Stimulated activated CD4-positive, alpha-beta T cell treated with anti-CD3 and anti-CD28 coated beads, Interleukin-4, amount 100 ng/mL, for 24 hours (primary cell): ENCODE measurements around the gene MRPS18C.
A peak's percentile ranks its signal among the peaks of the same experiment; 100 is the strongest.
"Not testable (repeated sequence)": the region's sequence is repeated elsewhere in the genome, so short reads cannot be mapped to it uniquely, and the experiment has no call there.

ENCODE experiments used
- DNase-seq: peaks from one replicate; pipeline ENCODE4 v3.0.0-alpha.2; 2020

The MRPS18C gene

DNA sequence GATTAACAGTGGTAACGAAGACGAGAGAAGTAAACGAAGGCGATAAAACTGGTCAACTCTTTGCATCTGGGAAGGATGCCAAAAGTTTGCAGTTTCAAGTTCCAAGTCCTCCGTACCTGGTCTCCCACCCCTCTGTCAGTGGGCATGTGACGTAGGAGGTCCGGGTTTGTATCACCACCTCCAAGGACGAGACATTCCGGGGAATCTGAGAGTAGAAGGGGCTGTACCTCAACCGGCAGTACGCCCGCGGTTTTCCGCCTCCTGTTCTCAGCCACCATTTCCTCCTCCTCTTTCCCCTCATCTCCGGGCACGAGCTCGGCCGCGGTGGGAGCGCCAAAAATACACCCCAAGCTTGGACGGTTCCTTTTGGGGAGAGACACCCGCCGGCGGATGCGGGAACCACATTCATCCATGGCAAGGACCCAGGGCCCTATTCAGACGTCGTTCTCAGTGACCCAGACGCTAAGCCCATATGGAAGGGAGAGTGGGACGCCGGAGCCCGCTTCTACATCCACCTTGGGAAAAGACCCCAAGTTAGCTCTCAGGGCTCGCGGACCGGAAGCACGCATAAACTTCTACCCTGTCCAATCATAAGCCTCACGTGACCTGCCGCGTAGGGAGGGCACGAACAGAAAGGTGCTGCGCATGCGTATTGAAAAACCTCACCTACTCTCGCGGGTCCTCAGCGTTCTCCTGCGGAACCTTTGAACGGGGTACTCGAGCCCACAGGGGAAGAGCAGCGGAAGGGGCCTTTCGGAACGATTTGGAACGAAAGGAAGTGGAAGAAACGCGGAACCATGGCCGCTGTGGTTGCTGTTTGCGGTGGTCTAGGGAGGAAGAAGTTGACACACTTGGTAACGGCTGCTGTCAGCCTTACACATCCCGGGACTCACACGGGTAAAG is at the start of gene MRPS18C, which contains the start of gene HELQ:
MRPS18C (plus strand) TSS at position 778 of the 903 bp plus-strand sequence; CDS start at position 798, 20 bp downstream.
HELQ (minus strand) TSS at position 543 of the 903 bp plus-strand sequence; CDS start at position 413, 130 bp downstream.
- DNase-seq, result peak; percentile 96

DNA sequence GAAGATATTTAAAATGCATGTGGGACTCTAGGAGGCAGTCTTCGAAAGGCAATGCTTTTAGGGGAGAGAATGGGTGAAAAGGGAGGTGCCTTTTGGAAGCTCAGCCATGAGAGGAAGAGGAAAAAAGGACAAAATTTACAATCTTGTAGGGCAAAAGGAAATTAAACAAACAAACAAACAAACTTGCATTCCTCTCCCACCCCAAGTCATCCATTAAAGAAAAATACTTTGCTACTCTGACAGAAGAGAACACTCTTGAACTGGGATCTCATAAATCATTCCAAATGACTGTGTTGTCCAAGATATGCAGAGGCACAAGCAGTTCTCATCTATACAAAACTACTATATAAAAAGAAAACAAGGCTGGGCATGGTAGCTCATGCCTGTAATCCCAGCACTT is 47.0 kb upstream of the MRPS18C start:
- DNase-seq, result no peak

DNA sequence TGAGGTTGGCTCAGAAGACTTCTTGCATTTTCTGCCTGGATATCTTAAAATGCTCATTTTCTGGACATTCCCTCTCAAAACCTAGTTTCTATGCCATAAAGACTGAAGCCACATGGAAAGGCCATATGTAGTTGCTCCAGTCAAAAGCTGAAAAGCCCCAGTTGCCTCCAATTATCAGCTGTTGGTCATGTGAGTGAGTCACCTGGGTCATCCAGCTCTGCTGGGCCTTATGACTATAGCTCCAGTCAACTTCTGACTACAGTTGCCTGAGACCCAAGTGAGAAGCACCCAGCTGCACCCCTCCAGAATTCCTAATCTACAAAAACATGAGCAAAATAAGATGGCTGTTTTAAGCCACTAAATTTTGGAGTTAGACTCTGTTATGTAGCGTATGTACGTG is 42.2 kb upstream of the MRPS18C start:
- DNase-seq, result no peak

DNA sequence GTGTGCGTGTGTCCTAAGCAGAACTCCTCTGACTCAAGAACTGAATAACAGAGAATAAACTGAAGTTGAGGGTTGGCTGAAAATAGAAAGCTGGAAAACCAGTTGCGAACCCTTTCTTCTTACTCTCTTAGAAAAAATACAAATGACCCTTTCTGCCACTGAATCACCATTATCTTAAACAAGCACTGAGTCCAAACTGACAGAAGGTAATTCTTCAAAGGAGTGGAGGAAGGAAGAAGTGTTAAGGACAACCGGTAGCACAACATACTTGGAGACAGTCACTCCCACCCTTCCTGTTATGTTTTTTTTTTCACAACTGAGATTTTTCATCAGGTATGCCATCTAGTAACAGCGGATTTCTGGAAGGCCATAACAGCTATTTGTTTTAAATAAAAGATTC is 38.3 kb upstream of the MRPS18C start:
- DNase-seq, result no peak

DNA sequence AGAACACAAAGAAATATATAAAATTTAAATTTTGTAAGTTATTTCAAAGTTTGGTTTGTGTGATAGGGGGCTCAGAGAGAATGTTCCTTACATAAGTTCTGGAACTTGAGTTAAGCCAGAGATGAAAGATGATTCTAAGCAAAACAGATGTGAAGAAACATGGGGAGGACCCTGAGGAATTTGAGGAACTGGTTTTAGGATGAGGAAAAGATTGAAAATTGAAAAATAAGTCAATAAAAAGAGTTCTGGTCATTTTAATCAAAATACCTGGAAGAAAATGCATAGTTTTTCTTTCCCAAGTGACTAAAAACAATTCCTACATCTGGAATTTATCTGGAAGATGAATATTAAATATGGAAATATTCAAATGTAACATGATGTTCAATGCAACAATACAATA is 37.6 kb upstream of the MRPS18C start:
- DNase-seq, result no peak

DNA sequence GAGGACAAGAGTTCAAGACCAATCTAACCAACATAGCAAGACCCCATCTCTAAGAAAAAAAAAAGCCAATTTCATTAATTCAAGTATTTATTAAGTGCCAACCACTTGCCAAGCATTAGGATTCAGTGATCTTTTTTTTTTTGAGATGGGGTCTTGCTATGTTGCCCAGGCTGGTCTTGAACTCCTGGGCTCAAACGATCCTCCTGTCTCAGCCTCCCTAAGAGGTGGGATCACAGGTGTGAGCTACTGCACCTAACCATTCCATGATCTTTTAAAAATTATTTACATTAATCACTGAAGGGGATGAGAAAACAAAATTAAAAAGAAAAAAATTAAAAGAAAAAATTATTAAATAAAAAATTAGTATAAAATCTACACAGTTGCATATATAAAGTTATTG is 24.7 kb upstream of the MRPS18C start:
- DNase-seq, result no peak

DNA sequence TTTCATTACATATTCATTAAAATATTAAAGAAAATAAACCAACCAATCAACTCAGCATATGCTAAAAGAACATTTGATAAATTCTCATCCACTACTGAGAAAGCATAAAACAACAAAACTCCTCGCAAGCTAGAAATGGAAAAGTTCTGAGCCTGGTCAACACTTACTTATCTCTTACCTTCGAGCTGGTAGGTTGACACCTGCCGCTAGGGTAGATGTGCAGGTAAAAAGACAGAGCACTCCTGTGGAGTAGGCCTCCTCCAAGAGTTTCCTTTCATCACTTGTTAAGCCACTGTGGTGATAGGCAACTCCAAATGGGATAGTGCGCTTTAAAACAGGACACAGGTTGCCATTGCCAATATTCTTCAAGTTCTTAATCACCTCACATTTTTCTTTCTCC is 19.2 kb upstream of the MRPS18C start:
- no peak for DNase-seq

DNA sequence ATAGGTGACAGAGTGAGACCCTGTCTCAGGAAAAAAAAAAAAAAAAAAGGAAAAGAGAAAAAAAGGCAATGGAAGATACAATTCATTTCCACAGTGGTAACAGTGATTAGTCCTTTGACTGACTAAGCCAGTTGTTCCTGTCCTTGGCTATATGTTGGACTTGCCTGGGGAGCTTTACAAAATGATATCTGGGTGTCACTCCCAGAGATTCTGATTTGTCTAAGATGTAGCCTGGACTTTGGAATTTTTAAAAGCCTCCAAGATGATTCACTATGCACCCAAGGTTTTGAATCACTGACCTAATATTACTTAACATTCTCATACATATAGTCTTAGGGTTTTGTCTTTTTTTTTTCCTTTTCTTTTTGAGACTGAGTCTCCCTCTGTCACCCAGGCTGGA is 17.1 kb upstream of the MRPS18C start:
- DNase-seq, result no peak

DNA sequence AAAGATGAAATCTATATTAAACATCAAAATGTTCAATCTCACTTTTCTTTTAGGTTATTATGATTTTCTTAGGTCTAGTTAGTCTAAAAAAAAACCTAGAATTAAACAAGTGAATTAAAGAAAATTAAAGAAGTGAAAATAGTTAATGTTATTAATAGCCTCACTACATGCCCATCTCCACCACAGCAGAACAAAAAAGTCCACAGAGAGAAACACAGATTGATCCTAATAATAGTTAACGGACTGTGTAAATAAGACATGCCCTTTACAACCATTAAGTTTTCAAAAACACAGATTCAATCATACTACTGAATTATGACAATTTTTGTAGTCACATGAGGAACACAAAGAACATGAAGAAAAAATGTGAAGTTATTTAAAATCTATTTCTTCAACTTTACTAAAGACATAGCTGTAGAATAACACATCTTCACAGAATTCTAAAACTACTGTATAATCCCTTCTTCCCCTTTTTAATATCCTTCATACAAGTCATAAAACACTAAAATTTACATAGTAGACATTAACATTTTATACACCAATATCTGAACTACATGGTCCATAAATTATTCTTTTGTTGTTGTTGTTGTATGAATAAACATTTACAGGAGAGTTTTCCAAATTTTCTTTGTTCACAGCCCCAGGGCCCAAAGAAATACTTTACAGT is 15.6 kb upstream of the MRPS18C start:
- DNase-seq, result no peak

DNA sequence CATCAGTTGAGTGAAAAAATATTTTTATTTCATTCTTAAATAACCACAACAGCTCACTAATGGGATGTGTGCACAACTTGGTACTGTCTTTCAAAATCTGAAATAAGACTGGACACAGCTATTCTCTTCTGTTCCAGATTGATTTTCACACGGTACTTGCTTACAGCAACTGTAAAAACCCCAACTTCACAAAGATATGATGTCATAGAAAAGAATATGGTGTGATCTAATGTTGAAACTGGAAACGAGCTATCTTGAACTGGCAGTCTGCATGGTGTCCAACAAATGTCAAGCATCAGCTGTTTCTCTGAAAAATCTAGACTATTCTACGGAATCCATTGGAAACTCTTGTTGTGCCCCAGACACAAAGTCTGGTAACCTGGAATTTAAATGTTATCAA is 15.0 kb upstream of the MRPS18C start:
- no peak for DNase-seq

DNA sequence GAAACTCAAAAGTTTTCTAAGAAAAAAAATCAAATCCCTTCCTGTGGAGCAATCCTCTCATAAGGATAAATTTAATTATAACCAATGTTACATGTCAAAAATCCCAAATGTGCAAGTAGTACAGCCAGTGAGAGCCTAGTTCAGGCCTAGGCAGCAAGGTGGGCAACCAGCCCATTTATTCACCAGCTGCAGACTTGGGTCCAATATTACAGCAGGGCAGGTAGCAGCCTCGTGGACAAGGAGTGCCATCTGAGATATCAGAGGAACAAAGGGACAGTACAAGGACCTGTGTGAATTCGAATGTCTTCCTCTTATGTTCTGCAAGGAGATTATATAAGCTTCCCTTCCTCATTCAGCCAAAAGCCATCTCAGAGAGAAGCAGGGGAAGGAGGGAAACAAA is 6.8 kb upstream of the MRPS18C start:
- DNase-seq, result no peak

DNA sequence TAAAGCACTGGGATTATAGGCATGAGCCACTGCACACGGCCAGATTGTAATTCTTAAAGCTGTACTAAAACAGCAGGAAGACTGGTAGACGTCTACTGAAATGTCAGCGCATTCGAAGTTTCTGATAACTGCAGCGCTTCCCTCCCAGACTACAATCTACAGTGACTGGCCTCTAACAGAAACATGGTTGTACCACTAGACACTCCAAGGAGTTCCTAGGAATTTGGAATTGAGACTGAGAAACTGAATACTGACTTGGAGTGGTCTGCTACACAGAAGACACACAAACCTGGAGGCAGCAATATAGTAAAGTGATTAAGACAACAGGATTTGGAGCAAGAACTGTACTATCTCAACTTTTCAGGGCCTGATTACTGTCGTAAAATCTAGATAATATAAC is 1.2 kb upstream of the MRPS18C start:
- DNase-seq, result no peak

DNA sequence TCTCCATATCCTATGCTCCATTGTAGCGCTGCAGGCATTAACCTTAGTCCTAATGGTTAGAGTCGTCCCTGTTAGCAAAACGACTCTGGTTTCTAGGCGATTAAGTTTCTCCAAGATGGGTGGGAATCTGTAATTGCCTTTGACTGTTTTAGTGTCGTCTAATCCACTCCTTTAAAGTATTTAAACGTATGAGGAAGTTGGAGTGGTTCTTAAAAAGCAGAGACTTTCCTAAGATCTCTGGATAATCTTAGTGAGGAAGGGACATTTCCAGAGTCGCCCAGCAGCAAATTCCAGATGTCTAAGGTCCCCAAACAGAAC is 285 bp downstream of the MRPS18C start:
- no peak for DNase-seq

DNA sequence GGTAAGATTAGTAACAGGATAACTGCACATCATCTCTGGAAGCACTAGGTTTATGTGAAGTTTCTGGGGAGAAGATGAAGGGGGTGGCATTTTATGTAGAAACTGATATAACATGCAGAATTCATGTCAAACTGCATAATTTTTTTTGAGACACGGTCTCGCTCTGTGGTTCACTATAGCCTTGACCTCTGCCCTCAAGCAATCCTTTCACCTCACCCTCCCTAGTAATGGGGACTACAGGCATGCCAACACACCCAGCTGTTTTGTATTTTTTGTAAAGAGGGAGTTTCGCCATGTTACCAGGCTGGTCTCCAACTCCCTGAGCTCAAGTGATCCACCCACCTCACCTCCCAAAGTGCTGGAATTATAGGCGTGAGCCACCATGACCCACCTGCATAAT is 17.6 kb downstream of the MRPS18C start:
- DNase-seq, result no peak

DNA sequence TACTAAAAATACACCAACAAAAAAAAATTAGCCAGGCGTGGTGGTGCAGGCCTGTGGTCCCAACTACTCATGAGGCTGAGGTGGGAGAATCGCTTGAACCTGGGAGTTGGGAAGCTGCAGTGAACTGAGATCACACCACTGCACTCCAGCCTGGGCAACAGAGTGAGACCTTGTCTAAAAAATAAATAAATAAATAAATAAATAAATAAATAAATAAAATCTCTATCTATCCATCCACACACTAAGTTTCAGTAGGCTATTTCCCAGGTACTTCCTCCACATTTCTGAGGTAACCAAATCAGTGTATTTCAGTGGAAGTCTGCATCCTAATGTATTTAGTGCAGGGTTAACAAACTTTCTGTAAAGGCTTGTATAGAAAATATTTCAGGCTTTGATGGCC is 18.1 kb downstream of the MRPS18C start:
- no peak for DNase-seq

DNA sequence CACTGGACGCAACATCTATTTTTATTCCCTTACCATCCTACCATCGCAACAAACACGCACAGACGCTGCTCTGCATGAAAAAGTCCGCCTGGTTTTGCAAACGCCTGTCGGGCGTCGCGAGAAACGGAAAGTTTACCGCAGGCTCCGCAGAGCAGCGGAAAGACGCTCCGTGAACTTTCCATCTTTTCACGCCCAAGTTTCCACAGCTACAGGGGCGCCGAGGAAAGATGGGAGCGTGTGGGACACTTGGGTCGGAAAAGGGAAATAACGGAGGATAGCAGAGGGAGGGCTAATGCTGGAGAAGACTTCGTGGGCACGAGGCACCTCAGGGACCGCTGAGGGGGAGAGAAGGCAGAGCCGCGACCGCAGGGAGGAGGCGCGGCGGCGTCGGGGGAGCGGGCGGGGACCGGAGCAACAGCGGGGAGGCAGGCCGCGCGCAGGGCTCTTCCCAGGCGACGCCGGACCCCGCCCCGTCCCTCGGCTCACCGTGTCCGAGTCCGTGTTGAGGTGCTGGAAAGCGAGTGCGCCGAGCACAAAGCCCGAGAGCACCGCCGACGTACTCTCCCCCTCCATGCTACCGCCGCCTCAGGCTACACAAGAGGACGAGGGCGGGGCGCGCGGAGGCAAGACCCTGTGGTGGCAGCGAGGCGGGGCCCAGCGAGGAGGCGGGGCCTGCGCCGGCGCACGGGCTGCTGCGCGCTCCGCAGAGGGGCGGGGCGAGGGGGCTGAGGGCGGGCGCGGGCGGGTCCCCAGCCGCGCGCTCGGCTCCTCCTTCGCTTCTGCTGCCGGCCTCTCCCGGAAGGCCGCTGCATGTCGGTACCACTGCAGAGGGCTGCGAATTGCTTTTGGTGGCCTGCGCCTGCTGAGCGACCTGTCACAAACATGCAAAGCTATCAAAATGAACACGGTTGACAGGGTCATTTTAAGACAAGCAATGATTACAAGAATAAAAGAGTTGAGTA is 28.9 kb downstream of the MRPS18C start, which contains the start of gene ABRAXAS1:
ABRAXAS1 (minus strand) TSS at position 601 of the 962 bp plus-strand sequence; CDS start at position 573, 28 bp downstream.
- peak; percentile 93 for DNase-seq

DNA sequence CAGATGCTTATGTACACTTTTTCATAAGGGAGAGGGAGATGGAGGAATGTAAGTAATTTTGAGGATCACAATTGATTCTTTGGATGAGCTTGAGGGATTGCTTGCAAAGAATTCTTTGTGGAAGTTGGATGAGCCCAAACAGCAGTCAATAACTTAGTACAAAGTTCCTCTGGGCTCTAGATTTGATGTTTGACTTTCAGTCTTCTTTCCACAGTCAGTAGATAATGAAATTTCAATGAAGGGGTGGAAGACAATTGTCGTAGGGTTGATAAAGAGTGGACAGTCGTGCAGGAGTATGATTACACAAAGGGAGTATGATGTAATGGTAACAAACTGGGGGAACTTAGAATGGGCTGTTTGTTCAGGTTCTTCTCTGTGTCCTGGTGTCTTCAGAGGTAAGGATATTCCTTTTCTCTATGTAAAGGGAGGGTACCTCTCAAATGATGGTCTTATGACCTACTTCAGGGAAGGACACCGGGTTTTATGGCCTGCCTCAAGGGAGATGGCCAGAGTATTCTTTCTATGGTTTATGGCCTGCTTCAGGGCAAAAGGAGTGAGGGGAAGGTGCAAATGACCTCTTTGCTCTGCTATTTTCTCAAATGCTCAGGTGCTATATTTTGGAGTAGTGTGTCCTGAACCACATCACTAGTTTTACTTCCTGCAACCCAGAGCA is 30.7 kb downstream of the MRPS18C start:
- DNase-seq, result no peak

DNA sequence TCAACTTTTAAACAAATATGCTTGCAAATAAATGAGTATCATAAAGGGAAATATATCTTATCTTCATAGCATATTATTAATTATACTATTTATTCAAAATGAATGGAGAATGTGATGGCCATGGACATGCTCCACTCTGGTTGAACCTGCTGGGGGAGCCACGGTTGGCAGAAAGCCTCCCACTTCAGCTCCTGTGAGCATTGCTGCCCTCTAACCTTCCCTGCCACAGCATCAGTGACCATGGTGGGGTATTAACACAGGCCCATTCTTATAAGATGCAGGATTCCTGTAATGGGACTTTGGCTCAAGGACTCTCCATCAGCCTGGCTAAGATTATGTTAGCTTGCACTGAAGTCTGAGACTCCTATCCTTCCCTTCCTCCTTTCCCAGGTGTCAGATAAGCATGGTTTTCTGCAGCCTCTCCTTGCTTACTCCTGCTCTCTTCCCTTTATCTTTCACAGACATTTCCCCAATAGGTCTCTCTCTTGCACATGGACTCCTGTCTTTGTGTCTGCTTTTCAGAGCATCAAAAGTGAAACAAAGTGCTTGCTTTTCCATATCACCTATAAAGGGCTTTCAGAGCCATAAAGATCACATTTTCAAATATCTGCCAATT is 34.0 kb downstream of the MRPS18C start:
- DNase-seq, result no peak

DNA sequence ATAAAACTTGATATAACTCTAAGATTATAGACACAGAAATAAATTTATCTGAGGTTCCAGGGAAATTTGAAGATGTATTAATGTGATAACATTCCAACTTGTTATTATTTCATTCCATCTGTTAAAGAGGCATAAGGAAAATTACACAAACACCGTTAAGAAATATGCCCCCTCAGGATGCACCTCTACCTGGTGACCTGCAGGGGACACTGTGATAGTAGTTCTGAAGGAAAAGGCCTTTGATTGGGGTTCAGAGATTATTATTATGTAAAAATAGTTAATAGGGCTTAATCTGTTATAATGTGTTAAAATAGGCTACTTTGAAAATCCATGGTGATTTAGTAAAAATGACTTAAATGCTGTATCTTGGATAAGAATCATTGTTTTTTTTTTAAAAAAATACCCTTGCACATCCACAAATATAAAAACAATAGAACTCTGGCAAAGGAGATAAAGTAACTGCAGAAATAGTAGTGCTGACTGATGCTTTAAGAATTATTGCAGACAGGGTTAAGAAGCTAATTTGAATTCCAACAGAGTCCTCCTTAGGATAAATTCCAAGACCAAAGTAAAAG is 35.1 kb downstream of the MRPS18C start:
- DNase-seq, result peak; percentile 21

DNA sequence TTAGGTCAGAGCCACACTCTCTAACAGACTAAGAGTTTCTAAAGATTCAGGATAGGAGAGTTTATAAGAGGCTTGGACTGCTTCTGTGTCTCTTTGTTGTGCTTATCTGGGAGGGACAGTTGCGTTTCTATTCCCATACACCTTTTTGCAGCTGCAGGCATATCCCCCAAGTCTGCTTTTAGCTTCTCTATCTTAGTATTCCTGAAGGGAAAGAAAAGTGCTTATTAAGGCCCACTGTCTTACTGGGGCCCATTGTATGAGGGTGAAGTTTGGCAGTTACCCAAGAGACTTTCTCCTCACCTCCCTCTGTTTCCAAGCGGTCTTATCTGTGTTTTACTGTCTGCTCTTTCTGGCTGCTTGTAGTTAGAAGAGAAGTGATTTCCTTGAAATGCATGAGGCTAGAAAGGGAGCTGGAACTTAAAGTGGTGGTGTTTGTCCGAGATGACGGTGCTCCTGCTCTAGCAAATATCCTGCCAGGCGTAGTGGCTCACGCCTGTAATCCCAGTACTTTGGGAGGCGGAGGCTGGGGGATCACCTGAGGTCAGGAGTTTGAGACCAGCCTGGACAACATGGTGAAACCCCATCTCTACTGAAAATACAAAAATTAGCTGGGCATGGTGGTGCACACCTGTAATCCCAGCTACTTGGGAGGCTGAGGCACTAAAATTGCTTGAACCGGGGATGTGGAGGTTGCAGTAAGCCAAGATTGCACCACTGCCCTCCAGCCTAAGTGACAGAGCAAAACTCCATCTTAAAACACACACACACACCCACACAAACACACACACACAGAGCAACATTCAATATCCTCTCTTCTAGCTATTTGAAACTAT is 40.4 kb downstream of the MRPS18C start:
- not testable (repeated sequence) for DNase-seq

DNA sequence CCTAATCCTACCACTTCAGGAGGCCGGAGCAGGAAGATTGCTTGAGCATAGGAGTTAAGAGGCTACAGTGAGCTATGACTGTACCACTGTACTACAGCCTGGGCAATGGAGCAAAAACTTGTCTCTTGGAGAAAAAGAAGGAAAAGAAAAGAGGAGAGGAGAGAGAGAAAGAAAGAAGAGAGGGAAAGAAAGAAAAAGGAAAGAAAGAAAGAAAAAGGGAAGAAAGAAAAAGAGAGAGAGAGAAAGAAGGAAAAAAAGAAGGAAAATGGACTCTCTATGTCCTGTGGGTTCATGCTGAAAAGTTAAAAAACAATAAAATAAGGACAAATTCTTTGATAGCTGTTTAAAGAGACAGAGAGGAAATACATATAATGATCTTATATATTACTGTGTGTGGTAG is 42.3 kb downstream of the MRPS18C start:
- DNase-seq, result no peak
